Measurements from ENCODE around the gene ARHGAP27.
"Not testable (repeated sequence)": the region's sequence is repeated elsewhere in the genome, so short reads cannot be mapped to it uniquely, and the experiment has no call there.

ARHGAP27 gene

DNA sequence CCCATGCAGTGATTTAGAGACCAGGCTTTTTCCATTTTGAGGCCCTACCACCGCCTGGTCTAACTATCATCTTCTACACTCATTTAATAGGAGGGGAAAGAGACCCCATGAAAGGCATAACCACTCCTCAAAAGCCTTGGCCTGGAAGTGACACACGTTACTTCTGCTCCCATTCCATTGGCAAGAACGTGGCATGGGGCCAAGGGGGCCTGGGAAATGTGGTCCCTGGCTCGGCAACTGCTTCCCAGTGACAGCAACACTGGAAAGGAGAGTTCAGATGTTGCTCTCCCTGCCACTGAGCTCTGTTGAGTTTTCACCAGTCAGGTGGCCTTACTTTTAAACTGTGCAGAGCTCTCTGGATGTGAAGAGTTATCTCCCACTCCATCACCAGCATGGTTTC is 70.7 kb downstream of the ARHGAP27 start:
- no peak for DNase-seq (ENCODE audit: low read depth in 2 of 2)

DNA sequence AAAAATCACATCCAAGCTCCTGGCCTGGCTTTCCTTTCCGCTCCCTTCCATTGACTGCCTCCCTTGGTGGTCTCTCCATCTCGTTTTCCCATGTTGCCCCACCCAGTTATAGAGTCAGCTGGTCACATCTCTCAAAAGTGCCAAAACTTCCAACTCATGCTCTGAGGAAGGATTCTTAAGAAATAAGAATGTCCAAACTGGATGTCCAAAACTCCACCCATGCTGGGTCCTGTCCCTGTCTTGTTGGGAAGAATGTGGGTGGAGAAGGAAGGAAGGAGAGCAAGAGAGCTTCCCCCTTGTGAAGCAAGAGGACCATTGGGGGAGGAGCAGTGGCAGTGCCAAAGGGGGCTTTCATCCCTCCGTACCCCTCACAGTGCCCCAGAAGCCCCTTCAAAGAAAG is 71.2 kb downstream of the ARHGAP27 start:
- no peak for DNase-seq (ENCODE audit: low read depth in 2 of 2)

DNA sequence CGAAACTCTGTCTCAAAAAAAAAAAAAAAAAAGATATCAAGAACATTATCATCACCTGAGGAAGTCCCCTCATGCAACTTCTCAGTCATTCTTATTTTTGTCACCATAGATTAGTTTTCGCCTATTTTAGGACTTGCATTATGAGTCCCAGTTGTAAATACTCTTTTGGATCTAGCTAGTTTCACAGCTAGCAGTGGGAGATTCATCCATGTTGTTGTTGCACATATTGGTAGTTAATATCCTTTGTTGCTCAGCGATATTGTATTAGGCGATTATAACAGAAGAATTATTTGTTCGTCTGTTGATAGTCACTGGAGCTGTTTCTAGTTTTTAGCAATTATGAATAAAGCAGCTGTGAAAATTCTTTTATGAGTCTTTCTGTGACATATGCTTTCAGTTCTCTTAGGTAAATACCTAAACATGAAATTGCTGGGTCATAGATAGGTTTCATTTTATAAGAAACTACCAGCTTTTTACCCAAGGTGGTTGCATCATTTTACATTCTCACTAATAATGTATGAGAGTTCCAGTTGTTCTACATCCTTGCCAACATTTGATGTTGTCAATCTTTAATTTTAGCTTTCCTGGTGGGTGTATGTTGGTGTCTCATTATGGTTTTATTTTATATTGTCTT is 75.2 kb downstream of the ARHGAP27 start:
- DNase-seq (ENCODE audit: low read depth in 2 of 2) = no peak

DNA sequence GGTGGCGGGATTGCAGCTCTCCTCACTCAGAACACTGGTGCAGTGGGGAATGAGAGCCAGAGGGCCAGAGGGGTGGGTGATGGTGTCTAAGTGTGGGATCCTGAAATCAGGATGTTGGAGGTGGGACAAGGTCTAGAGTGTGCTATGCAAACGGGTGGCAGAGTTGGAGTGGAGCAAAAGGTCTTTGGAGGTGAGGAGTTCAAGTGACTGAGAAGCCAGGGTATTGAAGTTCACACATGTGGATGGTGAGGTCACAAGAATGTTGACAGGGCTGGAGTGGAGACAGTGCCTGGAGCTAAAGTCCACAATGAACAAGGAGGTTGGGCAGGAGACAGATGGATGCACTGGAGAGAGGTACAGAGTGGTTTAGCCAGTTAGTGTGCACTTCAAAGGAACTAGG is 77.6 kb downstream of the ARHGAP27 start:
- no peak for DNase-seq (ENCODE audit: low read depth in 2 of 2)

GRCh38 chr17:45353043-45353442 is 79.6 kb downstream of the ARHGAP27 start:
- DNase-seq (ENCODE audit: low read depth in 2 of 2) = no peak

DNA sequence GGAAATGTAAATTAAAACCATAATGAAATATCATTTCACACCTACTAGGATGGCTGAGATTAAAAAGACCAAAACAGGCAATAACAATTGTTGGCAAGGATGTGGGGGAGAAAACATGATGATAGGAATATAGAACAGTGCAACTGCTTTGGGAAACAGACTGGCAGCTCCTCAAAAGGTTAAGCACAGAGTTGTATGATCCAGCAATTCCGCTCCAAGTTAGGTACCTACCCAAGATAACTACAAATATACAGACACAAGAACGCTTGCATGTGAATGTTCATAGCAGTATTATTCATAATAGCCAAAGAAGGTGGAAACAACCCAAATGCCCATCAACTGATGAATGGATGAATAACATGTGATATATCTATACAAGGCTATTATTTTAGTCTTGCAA is 80.8 kb downstream of the ARHGAP27 start:
- DNase-seq (ENCODE audit: low read depth in 2 of 2) = no peak

DNA sequence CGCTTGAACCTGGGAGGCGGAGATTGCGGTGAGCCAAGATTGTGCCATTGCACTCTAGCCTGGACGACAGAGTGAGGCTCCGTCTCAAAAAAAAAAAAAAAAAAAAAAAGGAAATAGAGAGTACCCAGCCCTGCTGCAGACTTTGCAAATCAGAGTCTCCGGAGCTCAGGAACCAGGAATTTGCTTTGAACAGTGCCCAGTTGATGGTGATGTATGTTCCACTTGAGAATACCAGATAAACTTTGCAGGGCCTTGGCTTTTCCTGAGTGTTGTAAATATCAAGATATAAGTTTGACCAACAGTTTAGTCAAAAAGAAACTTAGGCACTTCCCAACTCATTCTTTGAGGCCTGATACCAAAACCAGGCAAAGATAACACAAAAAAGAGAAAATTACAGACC is 85.2 kb downstream of the ARHGAP27 start:
- DNase-seq (ENCODE audit: low read depth in 2 of 2) = no peak

- DNase-seq (ENCODE audit: low read depth in 2 of 2) = no peak
These were observed 86.3 kb downstream of the ARHGAP27 start for GRCh38 chr17:45346216-45347015.

GRCh38 chr17:45345554-45346215 is 87.0 kb downstream of the ARHGAP27 start:
- DNase-seq (ENCODE audit: low read depth in 2 of 2) = no peak

- no peak for DNase-seq (ENCODE audit: low read depth in 2 of 2)
These were observed 87.5 kb downstream of the ARHGAP27 start for GRCh38 chr17:45345246-45345553.

GRCh38 chr17:45343967-45344664 is 88.6 kb downstream of the ARHGAP27 start:
- not testable (repeated sequence) for DNase-seq (ENCODE audit: low read depth in 2 of 2)

Data from stimulated activated CD8-positive, alpha-beta memory T cell treated with anti-CD3 and anti-CD28 coated beads, Interleukin-7, amount 100 ng/mL, for 1 hour (primary cell).